ENCODE data around the gene FGF4.

GRCh38 chr11:69721106-69721505, 54.0 kb downstream of the FGF4 start:
- TF ChIP-seq CTCF (IDR thresholded peaks at IDR 0.05; ENCODE audit: borderline replicate concordance, extremely low read depth, low read length, poor library complexity, severe bottlenecking) = no peak
- no peak for TF ChIP-seq EZH2 (IDR thresholded peaks at IDR 0.05; ENCODE audit: borderline replicate concordance, low read depth, low read length, severe bottlenecking)

All from DND-41 (cell line).